GM12875 (cell line): Measurements from ENCODE around the gene MRC1.
"Not testable (repeated sequence)": the region's sequence is repeated elsewhere in the genome, so short reads cannot be mapped to it uniquely, and the experiment has no call there.

ENCODE experiments used
- H3K4me3 ChIP-seq: one replicate; pipeline ENCODE4 v1.5.1; 2011; ENCODE audit warnings: low read depth, low read length, control low read depth
- CTCF ChIP-seq: IDR thresholded peaks from 2 replicates; pipeline ENCODE4 v1.5.1; 2011; ENCODE audit warnings: low read depth, mild to moderate bottlenecking, control low read depth, inconsistent platforms, low read length, moderate library complexity, borderline replicate concordance; ENCODE audit not compliant: insufficient read depth

The MRC1 gene

GRCh38 chr10:17943033-17943745 lies 134.0 kb downstream of the MRC1 start:
- TF ChIP-seq CTCF = no peak
- no peak overlapping the region for H3K4me3 ChIP-seq

GRCh38 chr10:17950269-17950668 lies 141.1 kb downstream of the MRC1 start:
- not testable (repeated sequence) for H3K4me3 ChIP-seq

GRCh38 chr10:17950726-17951125 lies 141.6 kb downstream of the MRC1 start:
- H3K4me3 ChIP-seq = no peak overlapping the region
- TF ChIP-seq CTCF = no peak

GRCh38 chr10:17951868-17952371 lies 142.8 kb downstream of the MRC1 start, which contains the start of gene SLC39A12:
Gene SLC39A12 (plus strand): TSS chr10:17951918. CDS start chr10:17953277, 1,359 bp downstream.
- H3K4me3 ChIP-seq = no peak within 1 kb of the TSS
- TF ChIP-seq CTCF = no peak

- H3K4me3 ChIP-seq = not testable (repeated sequence)
Measured at GRCh38 chr10:17954372-17954771, 145.2 kb downstream of the MRC1 start.

- TF ChIP-seq CTCF = no peak
- no peak overlapping the region for H3K4me3 ChIP-seq
Measured at GRCh38 chr10:17954861-17955260, 145.7 kb downstream of the MRC1 start.

GRCh38 chr10:17958049-17958448 lies 148.9 kb downstream of the MRC1 start:
- H3K4me3 ChIP-seq = no peak overlapping the region
- no peak for TF ChIP-seq CTCF

- TF ChIP-seq CTCF = no peak
- no peak overlapping the region for H3K4me3 ChIP-seq
Measured at GRCh38 chr10:17959870-17960269, 150.7 kb downstream of the MRC1 start.
